SK-N-DZ (cell line): ENCODE results near the gene NBAS.
"Not testable (repeated sequence)": the region's sequence is repeated elsewhere in the genome, so short reads cannot be mapped to it uniquely, and the experiment has no call there.

Experiments used
- DNase-seq: peaks from one replicate; pipeline ENCODE4 v3.0.0-alpha.2; 2015; ENCODE audit warnings: low spot score

NBAS gene

GRCh38 chr2:15472876-15473275, 88.3 kb downstream of the NBAS start:
- DNase-seq, result peak; percentile 86

GRCh38 chr2:15472133-15472532, 89.0 kb downstream of the NBAS start:
- no peak for DNase-seq

- no peak for DNase-seq
Measured at GRCh38 chr2:15471606-15472005, 89.5 kb downstream of the NBAS start.

- DNase-seq, result peak; percentile 89
Measured at GRCh38 chr2:15460112-15460620, 101.0 kb downstream of the NBAS start.

GRCh38 chr2:15458277-15458676, 102.9 kb downstream of the NBAS start:
- DNase-seq, result no peak

- peak; percentile 89 for DNase-seq
Measured at GRCh38 chr2:15457868-15458267, 103.3 kb downstream of the NBAS start.

GRCh38 chr2:15456352-15456751, 104.8 kb downstream of the NBAS start:
- DNase-seq, result no peak

GRCh38 chr2:15450808-15451207, 110.3 kb downstream of the NBAS start:
- peak; percentile 89 for DNase-seq

- DNase-seq, result peak; percentile 90
Measured at GRCh38 chr2:15449556-15450236, 111.4 kb downstream of the NBAS start.

- DNase-seq, result peak; percentile 91
Measured at GRCh38 chr2:15448250-15448839, 112.8 kb downstream of the NBAS start.

- peak; percentile 90 for DNase-seq
Measured at GRCh38 chr2:15447381-15447780, 113.8 kb downstream of the NBAS start.

- DNase-seq, result peak; percentile 90
Measured at GRCh38 chr2:15446961-15447360, 114.2 kb downstream of the NBAS start.

- DNase-seq, result peak; percentile 91
Measured at GRCh38 chr2:15445891-15446562, 115.1 kb downstream of the NBAS start.

- DNase-seq, result not testable (repeated sequence)
Measured at GRCh38 chr2:15439768-15440524, 121.2 kb downstream of the NBAS start.

GRCh38 chr2:15439366-15439765, 121.8 kb downstream of the NBAS start:
- peak; percentile 89 for DNase-seq

- peak; percentile 88 for DNase-seq
Measured at GRCh38 chr2:15436195-15436594, 124.9 kb downstream of the NBAS start.

GRCh38 chr2:15435474-15435873, 125.7 kb downstream of the NBAS start:
- peak; percentile 88 for DNase-seq

GRCh38 chr2:15432642-15433256, 128.4 kb downstream of the NBAS start:
- peak; percentile 89 for DNase-seq

- peak; percentile 90 for DNase-seq
Measured at GRCh38 chr2:15429032-15429431, 132.1 kb downstream of the NBAS start.

GRCh38 chr2:15427987-15428386, 133.1 kb downstream of the NBAS start:
- DNase-seq, result peak; percentile 85

- no peak for DNase-seq
Measured at GRCh38 chr2:15426606-15427005, 134.5 kb downstream of the NBAS start.
